ENCODE results near the gene HMCN2.

DNA sequence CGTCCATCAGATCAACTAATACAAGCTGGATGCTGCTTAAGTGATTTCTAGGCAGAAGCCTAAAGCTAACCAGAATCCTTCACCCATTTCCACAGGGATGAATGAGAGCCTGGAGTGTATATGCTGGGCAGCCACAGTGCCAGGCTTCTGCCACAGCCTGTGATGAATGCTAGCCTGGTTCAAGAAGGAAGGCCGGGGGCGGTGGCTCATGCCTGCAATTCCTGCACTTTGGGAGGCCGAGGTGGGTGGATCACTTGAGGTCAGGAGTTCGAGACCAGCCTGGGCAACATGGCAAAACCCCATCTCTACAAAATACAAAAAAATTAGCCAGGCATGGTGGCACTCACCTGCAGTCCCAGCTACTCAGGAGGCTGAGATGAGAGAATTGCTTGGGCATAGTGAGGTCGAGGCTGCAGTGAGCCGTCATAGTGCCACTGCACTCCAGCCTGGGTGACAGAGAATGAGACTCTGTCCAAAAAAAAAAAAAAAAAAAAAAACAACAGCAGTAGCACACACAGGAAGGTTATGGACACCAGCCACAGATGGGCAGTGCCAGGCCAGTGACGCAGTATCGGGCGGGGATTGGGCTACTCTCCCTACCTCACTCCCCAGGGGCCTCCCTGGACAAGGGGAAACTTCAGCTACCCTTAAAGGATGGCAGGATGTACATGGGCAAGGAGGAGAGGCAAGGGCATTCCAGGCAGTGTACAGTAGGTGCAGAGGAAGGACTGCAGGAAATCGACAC lies 23.1 kb upstream of the HMCN2 start:
- TF ChIP-seq, protein P1, sequence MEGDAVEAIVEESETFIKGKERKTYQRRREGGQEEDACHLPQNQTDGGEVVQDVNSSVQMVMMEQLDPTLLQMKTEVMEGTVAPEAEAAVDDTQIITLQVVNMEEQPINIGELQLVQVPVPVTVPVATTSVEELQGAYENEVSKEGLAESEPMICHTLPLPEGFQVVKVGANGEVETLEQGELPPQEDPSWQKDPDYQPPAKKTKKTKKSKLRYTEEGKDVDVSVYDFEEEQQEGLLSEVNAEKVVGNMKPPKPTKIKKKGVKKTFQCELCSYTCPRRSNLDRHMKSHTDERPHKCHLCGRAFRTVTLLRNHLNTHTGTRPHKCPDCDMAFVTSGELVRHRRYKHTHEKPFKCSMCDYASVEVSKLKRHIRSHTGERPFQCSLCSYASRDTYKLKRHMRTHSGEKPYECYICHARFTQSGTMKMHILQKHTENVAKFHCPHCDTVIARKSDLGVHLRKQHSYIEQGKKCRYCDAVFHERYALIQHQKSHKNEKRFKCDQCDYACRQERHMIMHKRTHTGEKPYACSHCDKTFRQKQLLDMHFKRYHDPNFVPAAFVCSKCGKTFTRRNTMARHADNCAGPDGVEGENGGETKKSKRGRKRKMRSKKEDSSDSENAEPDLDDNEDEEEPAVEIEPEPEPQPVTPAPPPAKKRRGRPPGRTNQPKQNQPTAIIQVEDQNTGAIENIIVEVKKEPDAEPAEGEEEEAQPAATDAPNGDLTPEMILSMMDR (IDR thresholded peaks at IDR 0.05), result no peak
- no peak for TF ChIP-seq POLR2AphosphoS5 (IDR thresholded peaks at IDR 0.05)
- TF ChIP-seq POLR2A (IDR thresholded peaks at IDR 0.05), result no peak

Measured in upper lobe of left lung (tissue), 4 donors.